Measurements from ENCODE around the gene CLEC6A. TPM values are rescaled to one million over a fixed set of nuclear protein-coding genes. Genes with fewer than 3 reads are reported as not detected.
"Not testable (repeated sequence)": the region's sequence is repeated elsewhere in the genome, so short reads cannot be mapped to it uniquely, and the experiment has no call there.

Gene CLEC6A
- total RNA-seq, 2 donors from 2014 or later, result not detected

DNA sequence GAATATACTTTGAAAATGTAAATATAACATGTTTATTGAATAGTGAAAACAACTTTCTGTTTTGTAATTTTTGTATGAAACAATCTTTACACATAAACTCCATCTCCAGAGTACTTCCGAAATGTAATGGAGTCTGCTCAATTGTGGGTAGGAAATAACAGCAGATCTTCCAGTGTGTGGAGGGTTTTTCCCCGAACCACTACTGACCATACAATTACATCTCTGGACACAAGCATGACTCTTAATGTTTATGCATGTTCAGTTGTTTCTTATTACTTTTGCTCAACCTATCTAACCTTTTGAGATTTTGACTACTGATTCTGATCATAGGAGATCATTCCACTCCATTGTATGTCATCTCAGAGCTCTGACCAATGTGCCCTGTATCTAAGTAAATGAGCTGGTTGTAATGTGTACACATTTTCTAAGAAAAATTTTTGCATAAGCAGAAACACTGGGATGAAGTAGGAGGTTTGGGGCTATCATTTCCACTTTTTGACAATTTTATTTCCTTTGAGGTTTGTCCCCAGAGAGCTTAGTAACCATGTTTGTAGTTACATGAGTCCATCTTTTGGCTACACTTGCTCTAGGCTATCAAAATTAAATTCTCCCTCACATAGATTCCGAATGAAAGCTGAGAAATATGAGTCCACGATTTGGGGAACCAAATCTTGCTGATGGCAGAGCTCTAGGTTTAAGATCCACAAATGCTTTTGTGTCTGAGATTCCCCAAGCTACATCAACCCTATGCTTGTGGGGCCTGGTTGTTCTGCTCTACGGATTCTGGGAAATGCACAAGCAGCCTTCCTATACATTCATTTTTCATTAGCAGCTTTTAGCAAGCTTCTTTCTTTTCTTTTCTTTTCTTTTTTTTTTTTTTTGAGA, 36.1 kb downstream of the CLEC6A start:
- intact Hi-C loops (cut with DNase I), result no loop called here
- WGBS, 2 donors, result 63 to 70% methylated on average over 5 of the region's 5 CpGs
- ATAC-seq, result no peak

DNA sequence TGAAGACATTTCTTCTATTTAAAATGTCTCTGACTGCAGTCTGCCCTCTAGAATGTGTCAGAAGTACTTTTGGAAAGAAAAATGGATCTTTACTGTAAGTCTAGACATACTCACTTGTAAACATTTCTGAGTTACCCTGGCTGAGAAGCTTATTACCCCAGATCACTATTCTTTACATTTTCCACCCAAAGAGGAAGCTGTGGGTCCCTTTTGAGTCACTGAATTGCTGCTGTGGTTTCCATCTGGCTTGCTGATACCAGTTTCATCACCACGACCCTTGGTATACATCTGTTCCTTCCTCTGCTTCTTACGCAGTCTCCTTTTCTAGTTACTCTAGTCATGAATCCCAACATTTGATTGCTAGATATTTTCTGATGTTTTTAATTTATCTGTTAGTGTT, 37.3 kb downstream of the CLEC6A start:
- H3K9me3 ChIP-seq, result no peaks in the 10 kb centered on the region
- DNase-seq, result peak in 1 of 4 donors; percentile 61
- no peaks in the 10 kb centered on the region for H3K27me3 ChIP-seq
- TF ChIP-seq, protein P1, sequence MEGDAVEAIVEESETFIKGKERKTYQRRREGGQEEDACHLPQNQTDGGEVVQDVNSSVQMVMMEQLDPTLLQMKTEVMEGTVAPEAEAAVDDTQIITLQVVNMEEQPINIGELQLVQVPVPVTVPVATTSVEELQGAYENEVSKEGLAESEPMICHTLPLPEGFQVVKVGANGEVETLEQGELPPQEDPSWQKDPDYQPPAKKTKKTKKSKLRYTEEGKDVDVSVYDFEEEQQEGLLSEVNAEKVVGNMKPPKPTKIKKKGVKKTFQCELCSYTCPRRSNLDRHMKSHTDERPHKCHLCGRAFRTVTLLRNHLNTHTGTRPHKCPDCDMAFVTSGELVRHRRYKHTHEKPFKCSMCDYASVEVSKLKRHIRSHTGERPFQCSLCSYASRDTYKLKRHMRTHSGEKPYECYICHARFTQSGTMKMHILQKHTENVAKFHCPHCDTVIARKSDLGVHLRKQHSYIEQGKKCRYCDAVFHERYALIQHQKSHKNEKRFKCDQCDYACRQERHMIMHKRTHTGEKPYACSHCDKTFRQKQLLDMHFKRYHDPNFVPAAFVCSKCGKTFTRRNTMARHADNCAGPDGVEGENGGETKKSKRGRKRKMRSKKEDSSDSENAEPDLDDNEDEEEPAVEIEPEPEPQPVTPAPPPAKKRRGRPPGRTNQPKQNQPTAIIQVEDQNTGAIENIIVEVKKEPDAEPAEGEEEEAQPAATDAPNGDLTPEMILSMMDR (IDR thresholded peaks at IDR 0.05), result no peak
- TF ChIP-seq POLR2A (IDR thresholded peaks at IDR 0.05), result no peak
- H3K4me3 ChIP-seq, result no peak overlapping the region
- 38 to 89% methylated on average over 1 to 2 of the region's 2 CpGs for WGBS, 2 donors
- H3K4me1 ChIP-seq, result no peaks in the 10 kb centered on the region
- intact Hi-C loops (cut with DNase I), result no loop called here
- peak overlapping the region in 1 of 4 donors; percentile 14 for H3K27ac ChIP-seq
- ATAC-seq, result no peak
- no peaks in the 10 kb centered on the region for H3K36me3 ChIP-seq (replicated peaks in 1 of 2; ENCODE audit: insufficient read depth in 1 of 2, low read depth in 2 of 2)

More for the DNA sequence above, 36.1 kb downstream of the CLEC6A start:
- no peak for DNase-seq
- no peaks in the 10 kb centered on the region for H3K27me3 ChIP-seq
- H3K27ac ChIP-seq, result no peak overlapping the region
- no peak for TF ChIP-seq POLR2A (IDR thresholded peaks at IDR 0.05)
- TF ChIP-seq, protein P1 (IDR thresholded peaks at IDR 0.05), result no peak
- no peaks in the 10 kb centered on the region for H3K36me3 ChIP-seq (replicated peaks in 1 of 2; ENCODE audit: insufficient read depth in 1 of 2, low read depth in 2 of 2)
- no peaks in the 10 kb centered on the region for H3K4me1 ChIP-seq
- no peaks in the 10 kb centered on the region for H3K9me3 ChIP-seq
- no peak overlapping the region for H3K4me3 ChIP-seq

DNA sequence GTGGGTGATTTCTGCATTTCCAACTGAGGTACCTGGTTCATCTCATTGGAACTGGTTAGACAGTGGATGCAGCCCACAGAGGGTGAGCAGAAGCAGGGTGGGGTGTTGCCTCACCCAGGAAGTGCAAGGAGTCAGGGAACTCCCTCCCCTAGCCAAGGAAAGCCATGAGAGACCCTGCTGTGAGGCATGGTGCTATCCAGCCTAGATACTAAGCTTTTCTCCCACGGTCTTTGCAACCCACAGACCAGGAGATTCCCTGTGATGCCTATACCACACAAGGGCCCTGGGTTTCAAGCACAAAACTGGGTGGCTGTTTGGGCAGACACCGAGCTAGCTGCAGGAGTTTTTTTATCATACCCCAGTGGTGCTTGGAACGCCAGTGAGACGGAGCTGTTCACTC, 39.9 kb downstream of the CLEC6A start:
- intact Hi-C loops (cut with DNase I); H3K4me3 ChIP-seq; H3K27me3 ChIP-seq; H3K27ac ChIP-seq; H3K36me3 ChIP-seq (replicated peaks in 1 of 2; ENCODE audit: insufficient read depth in 1 of 2, low read depth in 2 of 2); H3K9me3 ChIP-seq; H3K4me1 ChIP-seq; DNase-seq; ATAC-seq: not testable (repeated sequence)
- WGBS, 2 donors, result 72 to 90% methylated on average over 4 of the region's 4 CpGs

DNA sequence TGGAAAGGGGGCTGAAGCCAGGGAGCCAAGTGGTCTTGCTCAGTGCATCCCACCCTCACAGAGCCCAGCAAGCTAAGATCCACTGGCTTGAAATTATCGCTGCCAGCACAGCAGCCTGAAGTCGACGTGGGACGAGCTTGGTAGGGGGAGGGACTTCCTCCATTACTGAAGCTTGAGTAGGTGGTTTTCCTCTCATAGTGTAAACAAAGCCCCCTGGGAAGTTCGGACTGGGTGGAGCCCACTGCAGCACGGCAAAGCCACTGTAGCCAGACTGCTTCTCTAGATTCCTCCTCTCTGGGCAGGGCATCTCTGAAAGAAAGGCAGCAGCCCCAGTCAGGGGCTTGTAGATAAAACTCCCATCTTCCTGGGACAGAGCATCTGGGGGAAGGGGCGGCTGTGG, 40.3 kb downstream of the CLEC6A start:
- H3K9me3 ChIP-seq; H3K4me3 ChIP-seq; H3K4me1 ChIP-seq; H3K27ac ChIP-seq; H3K27me3 ChIP-seq; intact Hi-C loops (cut with DNase I); ATAC-seq; H3K36me3 ChIP-seq (replicated peaks in 1 of 2; ENCODE audit: insufficient read depth in 1 of 2, low read depth in 2 of 2); DNase-seq: not testable (repeated sequence)
- whole genome bisulfite sequencing, 2 donors, result 54 to 91% methylated on average over 1 to 7 of the region's 7 CpGs

DNA sequence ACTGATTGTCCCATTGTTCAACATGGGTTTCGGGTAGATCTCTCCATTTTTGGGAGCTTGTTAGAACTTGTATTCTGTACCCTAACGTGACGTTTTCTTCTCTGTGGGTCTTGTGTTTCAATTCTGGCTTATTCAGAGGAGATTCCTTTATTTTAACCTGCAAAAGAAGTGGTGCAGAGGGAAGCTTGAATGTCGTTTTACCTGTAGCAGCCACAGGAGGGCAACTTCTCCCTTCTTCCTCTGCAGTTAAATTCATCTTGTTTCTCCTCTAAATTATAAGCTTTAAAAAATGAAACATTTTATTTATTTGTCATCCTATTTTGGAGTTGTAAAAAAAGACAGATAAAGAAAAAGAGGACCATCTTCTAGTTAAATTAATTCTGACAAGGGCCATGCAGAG, 43.9 kb downstream of the CLEC6A start:
- Histone ChIP-seq H3K27me3 (no peaks in the 10 kb centered on the region), H3K27ac (no peak overlapping the region), H3K9me3 (no peaks in the 10 kb centered on the region), H3K4me1 (no peaks in the 10 kb centered on the region), H3K4me3 (no peak overlapping the region), H3K36me3 (replicated peaks in 1 of 2; ENCODE audit: insufficient read depth in 1 of 2, low read depth in 2 of 2) (no peaks in the 10 kb centered on the region)
- intact Hi-C loops (cut with DNase I), result no loop called here
- TF ChIP-seq POLR2A (IDR thresholded peaks at IDR 0.05), result no peak
- TF ChIP-seq, protein P1 (IDR thresholded peaks at IDR 0.05), result no peak
- DNase-seq (no peak), ATAC-seq (no peak)
- 33 to 38% methylated on average over 4 of the region's 4 CpGs for WGBS, 2 donors

DNA sequence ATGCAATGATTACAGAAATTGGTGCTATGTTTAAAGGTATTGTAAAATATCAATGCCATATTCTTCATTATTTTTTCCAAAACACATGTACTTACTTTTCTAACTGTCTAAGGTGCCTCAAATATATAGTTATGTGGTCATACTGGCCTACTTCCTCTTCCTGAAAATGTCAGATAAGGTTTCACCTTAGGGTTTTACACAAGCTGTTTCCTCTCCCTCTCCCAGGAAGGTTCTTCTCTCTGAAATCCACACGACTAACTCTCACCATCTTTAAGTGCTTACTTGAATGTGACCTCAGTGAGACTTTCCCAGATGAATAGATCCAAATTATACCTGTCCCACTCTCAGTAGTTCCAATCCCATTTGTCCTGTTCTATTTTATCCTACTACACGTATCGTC, 46.0 kb downstream of the CLEC6A start:
- intact Hi-C loops (cut with DNase I), result no loop called here
- WGBS, 2 donors, result 65 to 72% methylated on average over 3 of the region's 3 CpGs
- no peak for TF ChIP-seq POLR2A (IDR thresholded peaks at IDR 0.05)
- TF ChIP-seq, protein P1 (IDR thresholded peaks at IDR 0.05), result no peak
- H3K27me3 ChIP-seq, result no peaks in the 10 kb centered on the region
- H3K36me3 ChIP-seq (replicated peaks in 1 of 2; ENCODE audit: insufficient read depth in 1 of 2, low read depth in 2 of 2), result no peaks in the 10 kb centered on the region
- H3K27ac ChIP-seq, result no peak overlapping the region
- H3K4me1 ChIP-seq, result no peaks in the 10 kb centered on the region
- ATAC-seq (no peak), DNase-seq (no peak)
- no peak overlapping the region for H3K4me3 ChIP-seq
- no peaks in the 10 kb centered on the region for H3K9me3 ChIP-seq
